Prostate gland (tissue), 2 donors: ENCODE results near the gene PLA2G4E. TPM values are rescaled to one million over a fixed set of nuclear protein-coding genes. Genes with fewer than 3 reads are reported as not detected.

Experiments used
- DNase-seq: peaks from one replicate; pipeline ENCODE4 v3.0.0-alpha.2; 2019; ENCODE audit warnings: low spot score
- H3K27ac ChIP-seq, 2 donors: fragments of 200-600 bp; sonication (generic); 2 replicates each; pipeline ENCODE4 v1.5.1; 2017 to 2019
- H3K27me3 ChIP-seq: fragments of 200-600 bp; sonication (generic); replicated peaks from 2 replicates; pipeline ENCODE4 v1.5.1; 2019; ENCODE audit not compliant: insufficient read depth
- H3K36me3 ChIP-seq, 2 donors: fragments of 200-600 bp; sonication (generic); 1 replicate in 1 of 2; 2 replicates in 1 of 2; pipeline versions ENCODE4 v1.5.1 to v1.8.1; 2017 to 2019
- H3K4me1 ChIP-seq: fragments of 200-600 bp; sonication (generic); replicated peaks from 2 replicates; pipeline ENCODE4 v1.5.1; 2019
- H3K4me3 ChIP-seq, 2 donors: fragments of 200-600 bp; sonication (generic); 2 replicates each; pipeline ENCODE4 v1.5.1; 2017 to 2019
- H3K9me3 ChIP-seq: fragments of 200-600 bp; sonication (generic); 2 replicates; pipeline ENCODE4 v1.5.1; 2017
- CTCF ChIP-seq, 4 experiments: fragments of 200-600 bp in 2 of 4; fragments of 450-650 bp in 2 of 4; sonication (generic) in 2 of 4; IDR thresholded peaks; 1 replicate in 3 of 4; 2 replicates in 1 of 4; pipeline ENCODE4 v1.5.1; 2016 to 2019; ENCODE audit warnings: antibody characterized with exemption in 4 of 4, mild to moderate bottlenecking in 2 of 4, moderate library complexity in 2 of 4
- POLR2A ChIP-seq: fragments of 450-650 bp; IDR thresholded peaks from one replicate; pipeline ENCODE4 v1.6.1; 2016; ENCODE audit warnings: antibody characterized with exemption, mild to moderate bottlenecking
- POLR2AphosphoS5 ChIP-seq: sonication (generic); formaldehyde crosslinking; IDR thresholded peaks from one replicate; pipeline ENCODE4 v1.6.1; 2017; ENCODE audit warnings: antibody characterized with exemption
- WGBS: methylation state at CpG from one replicate; pipeline ENCODE4 v1.1.5; 2018; 5-methylcytosine and 5-hydroxymethylcytosine counted together
- intact Hi-C: fragments of 100-400 bp; cut with DNase I; formaldehyde crosslinking; loops from one replicate; pipeline ENCODE4 v1.14.2; 2022
- total RNA-seq, 2 donors: library from RNA; depleted of rRNA; stranded (reverse); fragments of >200 nt; gene quantifications; one replicate each; pipeline ENCODE4 v1.1.0, GENCODE V29; 2016

The PLA2G4E gene
- total RNA-seq, 2 donors from 2014 or later = 0.17 to 0.18 TPM

- DNase-seq = no peak
- peaks cover 7% of the 10 kb centered on the region for H3K4me1 ChIP-seq
- no peaks in the 10 kb centered on the region for H3K27me3 ChIP-seq
- no peaks in the 10 kb centered on the region for H3K9me3 ChIP-seq
- TF ChIP-seq POLR2A = no peak
- TF ChIP-seq POLR2AphosphoS5 = no peak
- TF ChIP-seq CTCF (IDR thresholded peaks at IDR 0.05) = no peak
- H3K36me3 ChIP-seq = no peaks in the 10 kb centered on the region
- no peak overlapping the region for H3K27ac ChIP-seq
- intact Hi-C loops = no loop called here
- H3K4me3 ChIP-seq = no peak overlapping the region
- WGBS = over 99% methylated on average over 7 of the region's 7 CpGs
Measured at GRCh38 chr15:41995476-41995855, 25.4 kb downstream of the PLA2G4E start.

- Histone ChIP-seq H3K27me3 (no peaks in the 10 kb centered on the region), H3K4me1 (peaks cover 7% of the 10 kb centered on the region), H3K36me3 (no peaks in the 10 kb centered on the region), H3K4me3 (no peak overlapping the region), H3K9me3 (no peaks in the 10 kb centered on the region), H3K27ac (no peak overlapping the region)
- WGBS = 83% methylated on average over 10 of the region's 10 CpGs
- intact Hi-C loops = loop anchor here (5.0 kb wide), 1 partner anchor 142 kb away; no protein-coding TSS in a partner anchor
- DNase-seq = no peak
- no peak for TF ChIP-seq POLR2AphosphoS5
- no peak for TF ChIP-seq CTCF (IDR thresholded peaks at IDR 0.05)
- TF ChIP-seq POLR2A = no peak
Measured at GRCh38 chr15:41994772-41995475, 25.9 kb downstream of the PLA2G4E start.

- DNase-seq = no peak
- Histone ChIP-seq H3K4me1 (peaks cover 7% of the 10 kb centered on the region), H3K9me3 (no peaks in the 10 kb centered on the region), H3K27ac (no peak overlapping the region), H3K36me3 (no peaks in the 10 kb centered on the region), H3K27me3 (no peaks in the 10 kb centered on the region), H3K4me3 (no peak overlapping the region)
- TF ChIP-seq POLR2A = no peak
- TF ChIP-seq CTCF (IDR thresholded peaks at IDR 0.05) = no peak
- no peak for TF ChIP-seq POLR2AphosphoS5
- intact Hi-C loops = loop anchor here (5.0 kb wide), 1 partner anchor 143 kb away; no protein-coding TSS in a partner anchor
- WGBS = 78% methylated on average over 5 of the region's 5 CpGs
Measured at GRCh38 chr15:41994171-41994650, 26.6 kb downstream of the PLA2G4E start.

- DNase-seq = no peak
- peaks cover 7% of the 10 kb centered on the region for H3K4me1 ChIP-seq
- 89% methylated on average over 11 of the region's 11 CpGs for WGBS
- H3K4me3 ChIP-seq = no peak overlapping the region
- H3K36me3 ChIP-seq = no peaks in the 10 kb centered on the region
- H3K27me3 ChIP-seq = no peaks in the 10 kb centered on the region
- H3K27ac ChIP-seq = no peak overlapping the region
- H3K9me3 ChIP-seq = no peaks in the 10 kb centered on the region
- intact Hi-C loops = loop anchor here (5.0 kb wide), 1 partner anchor 144 kb away; no protein-coding TSS in a partner anchor
- no peak for TF ChIP-seq POLR2A
- no peak for TF ChIP-seq CTCF (IDR thresholded peaks at IDR 0.05)
- no peak for TF ChIP-seq POLR2AphosphoS5
Measured at GRCh38 chr15:41993472-41994170, 27.2 kb downstream of the PLA2G4E start.
